GM13976 (cell line): ENCODE data around the gene ZNF184.
A peak's percentile ranks its signal among the peaks of the same experiment; 100 is the strongest.

Experiments used
- DNase-seq: peaks from one replicate; pipeline ENCODE4 v3.0.0; 2012; ENCODE audit warnings: low spot score
- CTCF ChIP-seq: IDR thresholded peaks from 2 replicates; pipeline ENCODE4 v1.5.1; 2012; ENCODE audit warnings: borderline replicate concordance, mild to moderate bottlenecking; ENCODE audit not compliant: insufficient read depth; ENCODE audit errors: extremely low read depth, missing control alignments, control extremely low read depth
- in situ Hi-C: fragments of 300-500 bp; cut with MboI; formaldehyde crosslinking; loops from one replicate; pipeline ENCODE4 v1.12.0; 2022; ENCODE audit warnings: low sequenced_read_pairs, mixed read lengths, inconsistent platforms; ENCODE audit not compliant: unreplicated experiment

The ZNF184 gene

GRCh38 chr6:27495386-27496135 lies 22.7 kb upstream of the ZNF184 start:
- peak; percentile 62 for DNase-seq
- no peak for TF ChIP-seq CTCF
- in situ Hi-C loops: no loop called here

- DNase-seq: no peak
- TF ChIP-seq CTCF: no peak
- in situ Hi-C loops: no loop called here
Measured at GRCh38 chr6:27494987-27495385, 22.1 kb upstream of the ZNF184 start.

GRCh38 chr6:27494103-27494502 lies 21.2 kb upstream of the ZNF184 start:
- TF ChIP-seq CTCF: no peak
- in situ Hi-C loops: no loop called here
- no peak for DNase-seq

- in situ Hi-C loops: no loop called here
- no peak for DNase-seq
- no peak for TF ChIP-seq CTCF
Measured at GRCh38 chr6:27492631-27493190, 19.8 kb upstream of the ZNF184 start.

GRCh38 chr6:27479319-27480182 lies 6.6 kb upstream of the ZNF184 start:
- TF ChIP-seq CTCF: no peak
- DNase-seq: peak; percentile 64
- in situ Hi-C loops: no loop called here

GRCh38 chr6:27478706-27479318 lies 5.9 kb upstream of the ZNF184 start:
- peak; percentile 50 for DNase-seq
- in situ Hi-C loops: no loop called here
- no peak for TF ChIP-seq CTCF
